GM15510 (cell line): ENCODE results near the gene SLC47A1.

Experiments used
- POLR2A ChIP-seq: IDR thresholded peaks from 3 replicates; pipeline ENCODE4 v1.6.1; 2011; ENCODE audit warnings: borderline replicate concordance; ENCODE audit not compliant: insufficient read length; ENCODE audit errors: extremely low read depth

The SLC47A1 gene, protein sequence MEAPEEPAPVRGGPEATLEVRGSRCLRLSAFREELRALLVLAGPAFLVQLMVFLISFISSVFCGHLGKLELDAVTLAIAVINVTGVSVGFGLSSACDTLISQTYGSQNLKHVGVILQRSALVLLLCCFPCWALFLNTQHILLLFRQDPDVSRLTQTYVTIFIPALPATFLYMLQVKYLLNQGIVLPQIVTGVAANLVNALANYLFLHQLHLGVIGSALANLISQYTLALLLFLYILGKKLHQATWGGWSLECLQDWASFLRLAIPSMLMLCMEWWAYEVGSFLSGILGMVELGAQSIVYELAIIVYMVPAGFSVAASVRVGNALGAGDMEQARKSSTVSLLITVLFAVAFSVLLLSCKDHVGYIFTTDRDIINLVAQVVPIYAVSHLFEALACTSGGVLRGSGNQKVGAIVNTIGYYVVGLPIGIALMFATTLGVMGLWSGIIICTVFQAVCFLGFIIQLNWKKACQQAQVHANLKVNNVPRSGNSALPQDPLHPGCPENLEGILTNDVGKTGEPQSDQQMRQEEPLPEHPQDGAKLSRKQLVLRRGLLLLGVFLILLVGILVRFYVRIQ

DNA sequence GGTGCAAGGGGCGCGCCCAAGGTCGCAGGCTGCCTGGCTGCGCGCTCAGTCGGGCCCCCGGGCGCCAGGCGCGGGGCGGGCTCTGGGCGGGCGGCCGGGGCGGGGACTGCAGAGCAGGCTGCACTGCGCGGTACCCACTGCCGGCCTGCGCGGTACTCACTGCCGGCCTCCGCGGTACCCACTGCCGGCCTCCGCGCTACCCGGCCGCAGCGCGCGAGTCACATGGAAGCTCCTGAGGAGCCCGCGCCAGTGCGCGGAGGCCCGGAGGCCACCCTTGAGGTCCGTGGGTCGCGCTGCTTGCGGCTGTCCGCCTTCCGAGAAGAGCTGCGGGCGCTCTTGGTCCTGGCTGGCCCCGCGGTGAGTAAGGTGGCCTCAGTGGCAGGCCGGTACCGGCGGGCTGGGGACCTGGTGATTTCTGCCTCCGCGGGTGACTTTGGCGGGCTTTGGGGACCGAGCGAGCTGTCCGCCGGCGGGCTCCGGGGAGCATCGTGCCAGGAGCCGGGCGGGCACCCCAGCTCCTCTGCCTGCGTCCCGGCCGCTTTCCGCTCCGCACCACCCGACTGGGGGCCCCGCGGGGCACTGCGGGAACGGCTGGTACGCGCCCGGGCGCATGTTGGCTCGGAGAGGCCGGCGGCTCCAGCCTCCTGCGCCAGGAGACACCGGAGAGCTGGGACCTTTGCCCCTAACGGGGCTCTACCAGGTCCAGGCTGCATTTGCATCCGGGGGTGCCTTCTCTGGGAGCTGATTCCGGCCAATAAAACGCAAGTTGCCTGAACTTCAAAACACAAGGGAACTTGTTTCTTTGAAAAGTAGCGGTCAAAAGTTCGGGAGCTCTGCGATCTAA is at the start of gene SLC47A1:
TSS of gene SLC47A1 (plus strand) at position 137 of the 844 bp plus-strand sequence. CDS start at position 223, 86 bp downstream.
- TF ChIP-seq POLR2A = no peak

DNA sequence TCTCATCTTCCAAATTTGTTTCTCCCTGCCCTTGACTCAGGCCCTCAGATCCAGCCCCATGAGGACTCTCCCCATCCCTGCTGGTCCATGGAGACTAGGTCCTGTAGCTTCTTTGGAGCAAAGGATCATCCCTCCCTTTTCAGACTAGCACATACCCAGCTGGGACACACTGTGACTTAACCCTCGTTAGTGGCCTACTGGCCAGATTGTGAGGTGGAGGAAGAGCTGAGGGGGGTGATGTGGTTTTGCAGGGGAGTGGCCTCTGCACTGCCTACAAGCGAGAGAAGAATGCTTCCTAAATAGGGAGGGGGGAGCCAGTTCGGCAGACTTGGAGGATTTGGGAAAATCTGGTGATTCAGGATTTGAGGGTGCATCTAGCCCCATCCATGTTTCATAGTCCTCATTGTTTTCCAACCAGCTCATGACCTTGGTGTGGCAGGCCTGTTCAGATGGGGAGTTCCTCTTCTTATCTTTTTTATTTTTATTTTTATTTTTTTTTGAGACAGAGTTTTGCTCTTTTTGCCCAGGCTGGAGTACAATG is 47.8 kb upstream of the SLC47A1 start:
- no peak for TF ChIP-seq POLR2A

DNA sequence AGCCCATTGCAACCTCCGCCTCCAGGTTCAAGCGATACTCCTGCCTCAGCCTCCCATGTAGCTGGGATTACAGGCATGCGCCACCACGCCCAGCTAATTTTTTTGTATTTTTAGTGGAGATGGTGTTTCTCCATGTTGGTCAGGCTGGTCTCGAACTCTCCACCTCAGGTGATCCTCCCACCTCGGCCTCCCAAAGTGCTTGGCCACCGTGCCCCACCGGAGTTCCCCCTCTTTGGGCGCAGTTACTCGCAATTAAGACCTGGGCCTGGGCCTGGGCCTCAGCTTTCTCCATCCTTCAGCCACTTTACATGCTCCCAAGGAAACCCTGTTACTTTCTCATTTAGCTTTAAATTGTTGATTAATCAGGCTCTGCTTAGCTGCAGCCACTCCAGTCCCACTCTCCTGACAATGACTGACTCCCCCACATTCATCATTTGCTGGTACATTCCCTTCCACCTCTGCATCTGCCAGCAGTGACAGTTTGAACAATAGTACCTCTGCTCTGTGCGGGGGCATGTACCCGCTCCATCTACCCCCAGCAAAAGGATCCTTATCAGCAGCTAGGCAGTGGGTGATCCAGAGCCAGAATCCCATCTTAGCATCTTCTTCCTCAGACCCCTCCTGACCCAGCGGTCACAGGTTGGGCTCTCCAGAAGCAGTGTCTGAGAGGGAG is 47.2 kb upstream of the SLC47A1 start:
- no peak for TF ChIP-seq POLR2A

DNA sequence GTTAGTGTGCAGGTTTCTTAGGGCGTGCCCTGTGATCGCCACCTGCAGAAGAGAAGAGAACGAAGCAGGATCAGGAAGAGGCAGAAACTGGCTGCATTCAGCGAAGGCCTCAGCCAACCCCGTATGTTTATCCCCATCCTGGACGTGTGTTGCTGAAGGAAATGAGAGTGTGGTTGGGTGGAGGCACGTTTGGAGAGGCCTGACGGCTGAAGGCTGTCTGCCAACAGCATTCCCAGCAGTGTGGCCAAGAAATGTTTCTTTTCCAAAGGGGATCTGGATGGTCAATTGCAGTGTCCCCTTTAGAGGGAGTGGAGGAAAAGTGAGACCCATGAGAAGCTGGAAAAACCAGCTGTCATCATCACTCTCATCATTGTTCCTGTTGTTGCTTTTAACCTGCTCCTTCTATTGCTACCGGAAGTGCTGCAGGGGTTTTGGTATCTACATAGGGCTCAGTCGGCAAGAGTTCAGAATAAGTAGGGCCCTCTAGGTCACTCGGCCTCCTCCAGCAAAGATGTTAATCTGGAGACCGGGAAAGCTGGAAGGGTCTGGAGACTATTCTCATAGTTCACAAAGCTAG is 46.5 kb upstream of the SLC47A1 start:
- TF ChIP-seq POLR2A = no peak

DNA sequence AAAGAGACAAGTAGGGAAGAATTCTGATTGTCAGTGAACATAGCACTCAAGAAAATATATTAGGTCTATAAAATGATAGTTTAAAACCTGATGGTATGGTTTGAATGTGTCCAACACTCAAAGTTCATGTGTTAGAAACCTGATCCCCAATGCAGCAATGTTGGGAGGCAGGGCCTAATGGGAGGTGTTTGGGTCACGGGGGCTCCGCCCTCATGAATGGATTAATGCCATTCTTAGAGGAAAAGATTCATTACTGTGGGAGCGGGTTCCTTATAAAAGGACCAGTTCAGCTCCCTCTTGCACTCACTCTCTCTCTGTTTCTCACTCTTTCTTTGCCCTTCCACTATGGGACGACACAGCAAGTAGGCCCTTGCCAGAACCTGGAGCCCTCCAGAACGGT is 41.5 kb upstream of the SLC47A1 start:
- no peak for TF ChIP-seq POLR2A

DNA sequence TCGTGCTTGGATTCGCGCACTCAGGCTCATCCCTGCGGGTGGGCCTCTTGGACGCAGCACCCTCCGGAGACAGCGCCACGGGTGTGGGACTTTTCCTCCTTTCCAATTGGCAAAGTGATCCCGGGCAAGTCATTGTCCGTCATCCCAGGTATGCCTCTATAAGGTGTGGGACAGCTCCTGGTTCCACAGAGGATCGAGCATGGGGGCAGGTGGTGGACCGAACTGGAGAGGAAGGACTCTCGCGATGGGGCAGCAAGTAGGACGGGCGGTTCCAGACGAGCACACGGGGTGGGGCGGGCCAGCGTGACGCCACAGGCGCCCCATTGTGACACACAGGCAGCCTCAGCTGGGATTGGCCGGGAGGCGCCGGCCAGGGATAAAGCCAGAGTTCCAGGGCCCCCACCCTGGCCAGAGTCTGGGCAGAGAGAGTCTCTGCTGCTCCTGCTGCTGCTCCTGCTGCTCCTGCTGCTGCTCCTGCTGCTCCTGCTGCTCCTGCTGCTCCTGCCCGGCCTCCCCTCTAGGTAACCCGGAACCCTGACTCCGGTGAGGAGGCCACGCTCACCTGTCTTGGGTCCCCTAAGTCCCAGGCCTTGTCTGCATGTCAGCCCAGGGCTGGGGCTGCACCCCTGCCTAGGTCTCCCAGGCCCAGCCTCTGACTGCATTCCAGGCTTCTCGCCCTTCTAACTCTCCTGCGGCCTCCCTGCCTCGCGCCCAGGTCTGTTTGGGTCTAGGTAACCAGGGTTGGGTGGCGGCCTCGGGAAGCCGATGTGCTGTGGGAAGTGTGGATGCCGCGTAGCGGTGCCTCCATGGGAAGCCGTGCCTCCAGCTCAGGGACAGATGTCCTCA is 38.5 kb upstream of the SLC47A1 start:
- no peak for TF ChIP-seq POLR2A

DNA sequence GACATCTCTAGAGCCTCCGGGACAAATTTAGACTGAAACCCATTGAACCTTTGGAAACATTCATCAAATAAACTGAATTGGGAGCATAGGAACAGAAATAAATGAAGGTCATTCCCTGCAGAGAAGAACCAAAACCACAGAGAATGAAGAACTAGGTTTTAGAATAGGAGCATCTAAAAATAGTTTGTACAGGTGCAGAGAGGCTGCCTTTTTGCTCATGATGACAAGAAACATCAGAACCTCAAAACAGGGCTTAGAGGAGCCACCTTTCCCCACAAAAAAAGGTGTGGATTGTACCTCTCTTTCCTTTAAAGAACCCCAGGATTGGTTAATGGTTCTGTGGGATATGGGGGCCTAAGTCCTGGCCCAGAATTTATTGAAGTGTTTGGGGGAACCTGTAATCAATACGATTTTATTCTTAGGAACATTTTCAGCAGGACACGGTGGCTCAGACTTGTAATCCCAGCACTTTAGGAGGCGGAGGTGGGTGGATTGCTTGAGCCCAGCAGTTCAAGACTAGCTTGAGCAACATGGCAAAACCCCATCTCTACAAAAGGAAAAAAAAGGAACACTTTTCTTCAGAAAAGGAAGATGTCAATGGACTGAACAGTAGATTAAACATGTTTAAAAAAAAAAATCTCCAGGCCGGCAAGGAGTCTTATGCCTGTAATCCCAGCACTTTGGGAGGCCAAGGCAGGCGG is 37.7 kb upstream of the SLC47A1 start:
- no peak for TF ChIP-seq POLR2A

DNA sequence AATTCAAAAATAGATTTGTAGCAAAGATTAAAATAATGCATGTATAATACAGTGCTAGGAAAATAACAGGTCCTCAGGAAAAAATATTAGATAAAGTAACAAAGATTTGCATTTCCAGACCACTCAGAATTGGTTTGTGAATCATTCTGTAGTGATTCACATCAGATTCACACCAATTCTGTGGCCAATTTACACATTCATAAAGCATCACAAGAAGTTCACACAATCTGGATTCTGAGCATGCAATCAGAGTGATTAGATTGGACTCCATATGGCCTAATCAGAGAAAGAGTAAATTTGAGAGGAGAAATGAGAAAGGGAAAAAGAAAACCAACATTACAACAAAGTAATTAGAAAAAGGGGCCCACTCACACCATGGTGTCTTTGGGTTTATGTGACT is 36.0 kb upstream of the SLC47A1 start:
- no peak for TF ChIP-seq POLR2A

DNA sequence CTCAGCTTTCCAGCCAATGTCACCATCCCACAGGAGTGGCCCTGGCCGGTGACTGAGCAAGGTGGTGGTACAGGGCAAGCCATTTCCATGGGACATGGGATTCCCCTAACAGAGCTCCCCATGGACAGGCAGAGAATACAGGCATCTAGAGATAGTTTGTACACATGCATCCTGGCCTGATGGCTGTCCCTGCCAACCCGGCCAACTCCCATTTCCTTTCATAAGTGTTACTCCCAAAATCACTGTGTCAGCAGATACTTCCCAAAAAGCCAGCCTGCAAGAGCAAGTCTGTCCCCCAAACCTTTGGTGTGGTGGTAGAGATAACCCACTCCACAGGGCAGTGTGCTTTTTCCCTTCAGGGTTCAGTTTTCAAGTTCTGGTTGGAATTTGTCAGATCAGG is 32.4 kb upstream of the SLC47A1 start:
- no peak for TF ChIP-seq POLR2A

DNA sequence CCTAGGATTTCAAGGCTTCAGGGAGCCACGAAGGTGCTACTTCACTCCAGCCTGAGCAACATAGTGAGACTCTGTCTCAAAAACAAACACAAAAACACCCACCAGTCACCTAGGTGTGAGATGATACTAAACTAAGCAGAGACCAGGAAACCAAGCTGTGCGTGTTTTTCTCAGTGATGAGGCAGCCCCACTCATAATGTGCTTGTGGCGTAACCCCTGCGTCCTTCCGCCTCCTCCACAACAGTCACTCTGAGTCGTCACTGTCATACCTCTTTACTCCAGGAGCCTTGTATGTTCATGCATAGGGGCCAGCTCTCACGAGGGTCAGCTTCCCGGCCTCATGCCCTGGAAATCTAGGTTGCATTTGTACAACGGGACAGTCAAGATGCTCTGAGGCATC is 31.1 kb upstream of the SLC47A1 start:
- TF ChIP-seq POLR2A = no peak

DNA sequence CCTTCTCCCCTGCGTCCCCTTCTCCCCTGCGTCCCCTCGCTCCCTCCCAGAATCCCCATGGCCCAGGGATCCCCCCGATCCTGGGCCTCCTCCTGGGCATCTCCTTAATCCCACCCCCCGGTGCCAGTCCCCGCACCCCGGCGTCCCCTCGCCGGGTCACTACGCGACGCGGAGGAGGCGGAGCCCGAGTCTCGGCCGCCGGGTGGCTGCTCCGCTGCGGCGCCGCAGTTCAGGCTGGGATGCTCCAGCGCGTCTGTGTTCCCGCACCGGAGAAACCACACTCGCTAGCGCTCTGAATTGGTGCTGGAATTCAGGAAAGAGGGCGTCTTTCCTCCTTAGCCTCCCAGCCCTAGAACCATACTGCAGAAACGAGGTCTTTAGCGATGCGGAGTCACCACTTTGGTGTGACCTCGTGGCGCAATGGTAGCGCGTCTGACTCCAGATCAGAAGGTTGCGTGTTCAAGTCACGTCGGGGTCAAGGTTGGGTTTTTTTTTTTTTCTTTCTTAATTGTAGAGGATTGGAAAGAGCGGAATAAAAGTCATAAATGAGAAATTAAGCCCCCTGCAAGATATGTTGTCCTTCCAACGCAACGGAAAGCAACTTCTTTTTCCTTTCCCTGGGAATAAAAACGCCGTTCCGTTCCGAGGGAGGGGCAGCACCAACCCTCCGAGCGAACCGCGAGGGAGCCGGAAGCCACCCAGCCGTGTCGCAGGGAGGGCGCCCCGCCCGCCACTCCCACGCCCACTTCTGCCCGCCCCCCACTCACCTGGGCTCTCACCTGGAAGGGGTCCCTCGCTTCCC is 25.7 kb upstream of the SLC47A1 start:
- TF ChIP-seq POLR2A = no peak

DNA sequence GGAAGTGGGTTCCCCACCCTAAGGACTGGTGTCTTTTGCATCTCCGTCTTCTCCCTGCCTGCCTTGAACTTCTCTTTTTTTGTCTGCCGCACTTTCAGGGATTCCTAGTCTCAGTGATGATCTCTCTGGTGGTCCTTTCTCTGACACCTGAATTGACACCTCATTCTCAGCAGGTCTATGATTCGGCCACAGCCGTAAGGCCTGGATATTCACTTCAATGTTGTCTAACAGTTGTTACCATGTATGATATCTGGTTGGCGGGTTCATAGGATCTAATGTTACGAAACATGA is 25.1 kb upstream of the SLC47A1 start:
- TF ChIP-seq POLR2A = no peak

DNA sequence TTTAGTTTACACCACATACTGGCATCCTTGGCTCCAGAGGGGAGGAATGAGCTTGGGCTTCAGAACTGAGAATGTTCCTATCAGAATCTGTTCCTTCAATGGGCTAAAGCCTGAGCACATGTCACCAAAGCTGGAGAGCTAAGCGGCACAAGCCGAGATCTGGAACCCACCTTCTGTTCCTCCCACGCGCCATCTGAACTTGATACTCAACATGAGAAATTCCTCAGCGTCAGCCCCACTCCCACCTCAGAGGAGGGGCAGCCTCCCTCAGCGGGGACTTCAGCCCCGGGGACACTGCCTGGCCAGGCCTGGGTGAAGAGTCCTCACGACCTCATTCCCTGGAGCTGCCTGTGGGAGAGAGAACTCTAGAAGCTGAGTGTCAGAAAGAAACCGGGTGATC is 22.8 kb upstream of the SLC47A1 start:
- no peak for TF ChIP-seq POLR2A

DNA sequence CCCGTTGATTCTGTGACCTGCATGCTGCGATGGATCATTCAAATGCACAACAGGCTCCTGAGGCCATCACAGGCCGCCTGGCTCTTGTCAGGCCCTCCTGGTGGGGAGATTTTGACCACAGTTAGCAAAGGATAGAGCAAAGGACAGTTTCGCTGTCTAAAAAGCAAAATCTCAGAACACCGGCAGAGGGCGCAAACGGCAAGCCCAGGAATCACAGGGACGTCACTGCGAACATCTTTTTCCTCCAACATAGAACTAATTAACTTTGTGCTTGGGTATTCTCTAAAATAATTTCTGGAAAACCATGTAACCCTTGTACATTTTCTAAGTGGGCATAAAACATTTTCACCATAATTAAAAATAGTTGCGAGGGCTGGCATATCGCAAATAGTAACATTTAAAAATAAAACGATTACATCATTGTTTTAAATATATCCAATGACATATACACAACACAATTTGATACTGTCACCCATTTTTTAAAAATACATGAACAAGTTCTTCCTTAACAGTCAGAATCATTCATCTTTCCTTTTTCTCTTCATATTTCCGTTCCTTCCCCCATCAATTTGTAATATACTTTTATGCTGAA is 19.7 kb upstream of the SLC47A1 start:
- TF ChIP-seq POLR2A = no peak
